NCI-H82 treated with DMSO at 0.1 percent for 48 hours (cell line): ENCODE data around the gene PNMA6E.

Experiments
- DNase-seq: peaks from one replicate; lab custom pipeline; 2025; ENCODE audit not compliant: unreplicated experiment; lab: John Stamatoyannopoulos, UW

PNMA6E gene

GRCh38 chrX:153435845-153436244 is 34.7 kb upstream of the PNMA6E start:
- no peak for DNase-seq

DNA sequence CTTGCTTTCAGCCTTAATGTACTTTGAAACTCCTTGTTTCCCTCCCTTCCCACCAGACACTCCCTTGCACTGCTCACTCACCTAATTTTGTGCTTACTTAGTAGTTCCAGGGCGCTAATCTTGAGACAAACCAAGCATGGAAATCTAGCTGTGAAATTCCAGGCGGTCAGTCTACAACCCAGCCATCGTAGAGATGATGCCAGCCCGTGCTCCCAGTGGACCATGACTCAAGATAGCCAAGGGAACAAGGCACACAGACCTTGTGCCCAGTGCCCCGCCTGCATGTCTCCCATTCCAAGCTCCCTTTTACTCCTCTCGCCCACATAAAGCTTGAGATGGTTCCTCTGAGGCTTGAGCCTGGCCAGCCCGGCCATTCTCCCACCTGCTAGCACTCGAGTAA is 33.7 kb upstream of the PNMA6E start:
- DNase-seq = no peak

GRCh38 chrX:153433781-153434285 is 32.7 kb upstream of the PNMA6E start:
- DNase-seq = no peak

- DNase-seq = no peak
These were observed 32.1 kb upstream of the PNMA6E start for GRCh38 chrX:153433161-153433680.

DNA sequence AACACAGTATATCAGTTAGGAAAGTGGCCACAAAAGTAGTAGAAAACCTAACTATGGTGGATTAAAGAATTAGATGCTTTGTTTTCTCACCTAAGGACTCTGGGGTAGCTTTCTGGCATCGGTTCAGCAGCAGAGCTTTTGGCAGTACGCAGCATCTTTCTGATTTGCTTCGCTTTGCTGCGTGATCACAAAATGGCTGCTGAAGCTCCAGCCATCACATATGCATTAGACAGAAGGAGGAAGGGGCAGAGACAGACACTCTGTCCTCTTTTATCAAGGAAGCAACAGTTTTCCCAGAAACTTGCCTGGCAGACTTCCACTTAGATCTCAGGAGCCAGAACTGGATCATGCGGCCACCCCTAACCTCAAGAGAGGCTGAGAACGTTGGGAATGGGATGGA is 29.6 kb upstream of the PNMA6E start:
- DNase-seq = no peak

- DNase-seq = no peak
These were observed 25.1 kb upstream of the PNMA6E start for GRCh38 chrX:153426204-153426603.

GRCh38 chrX:153423652-153424051 is 22.5 kb upstream of the PNMA6E start:
- DNase-seq = no peak

- DNase-seq = no peak
These were observed 20.7 kb upstream of the PNMA6E start for GRCh38 chrX:153421856-153422255.

- DNase-seq = no peak
These were observed 19.9 kb upstream of the PNMA6E start for GRCh38 chrX:153420851-153421599.

GRCh38 chrX:153417637-153418036 is 16.5 kb upstream of the PNMA6E start:
- no peak for DNase-seq

GRCh38 chrX:153416781-153417450 is 15.8 kb upstream of the PNMA6E start:
- peak; percentile 7 for DNase-seq

- DNase-seq = no peak
These were observed 13.8 kb upstream of the PNMA6E start for GRCh38 chrX:153414856-153415510.

DNA sequence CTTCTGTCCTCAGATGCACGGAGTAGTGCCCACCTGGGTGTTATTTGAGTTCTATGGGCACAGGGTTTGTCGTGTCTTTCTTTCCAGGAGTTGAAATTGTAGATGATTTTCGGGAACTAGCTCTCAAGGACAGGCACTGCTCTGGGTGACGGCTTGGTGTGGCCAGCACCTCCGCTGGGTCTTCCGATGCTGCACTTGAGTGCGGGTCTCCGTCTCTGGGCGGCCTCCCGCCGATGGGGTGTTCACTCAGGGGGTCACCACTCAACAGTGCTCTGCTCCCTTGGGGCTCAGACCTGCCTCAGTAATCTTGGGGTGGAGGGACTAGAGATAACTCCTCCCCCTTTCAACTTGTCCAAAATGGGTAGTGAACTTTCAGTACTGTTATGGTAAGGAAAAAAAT is 12.6 kb upstream of the PNMA6E start:
- no peak for DNase-seq

- no peak for DNase-seq
These were observed 11.9 kb upstream of the PNMA6E start for GRCh38 chrX:153412746-153413720.

GRCh38 chrX:153411988-153412574 is 10.9 kb upstream of the PNMA6E start:
- no peak for DNase-seq

GRCh38 chrX:153411255-153411987 is 10.3 kb upstream of the PNMA6E start, which contains the start of gene ZFP92:
TSS of gene ZFP92 (plus strand) at chrX:153411472. CDS start at chrX:153418323, 6,851 bp downstream.
- DNase-seq = no peak

DNA sequence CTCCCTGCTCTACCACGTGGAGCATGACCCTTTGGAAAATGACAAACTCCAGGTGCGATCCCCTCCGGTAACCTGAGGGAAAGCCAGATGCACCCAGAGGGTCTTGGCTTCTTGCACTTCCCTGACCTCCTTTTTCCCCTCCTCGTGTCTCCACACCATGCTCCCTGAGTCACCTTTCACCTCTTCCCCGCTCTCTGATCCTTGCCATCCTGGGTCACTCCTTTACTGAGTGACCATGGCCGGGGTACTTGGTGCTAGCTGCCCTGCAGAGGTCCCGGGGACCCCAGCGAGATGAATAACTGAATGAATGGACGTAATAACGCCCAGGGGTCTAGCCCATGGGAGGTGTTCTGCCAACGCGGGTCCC is 9.7 kb upstream of the PNMA6E start:
- DNase-seq = no peak

DNA sequence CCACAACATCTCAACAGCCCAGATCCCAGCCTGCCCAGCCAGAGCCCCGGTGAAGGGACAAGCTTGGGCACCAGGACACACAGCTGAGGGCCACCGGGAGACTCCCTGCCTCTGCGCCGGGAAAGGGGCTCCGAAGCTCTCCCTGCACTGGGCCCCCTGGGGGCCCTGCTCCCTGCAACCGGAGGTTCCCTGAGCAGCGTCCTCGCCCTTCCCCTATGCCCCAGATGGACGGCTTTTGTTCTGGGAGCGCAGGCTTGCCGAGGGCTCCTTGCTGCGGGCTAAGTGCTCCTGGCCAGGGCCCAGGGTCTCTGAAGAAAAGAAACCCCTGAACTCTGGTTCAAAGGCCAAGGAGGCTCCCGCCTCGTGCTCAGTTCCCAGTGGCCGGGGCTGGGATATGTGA is 9.2 kb upstream of the PNMA6E start:
- no peak for DNase-seq

GRCh38 chrX:153409414-153410101 is 8.4 kb upstream of the PNMA6E start:
- no peak for DNase-seq
